AG10803 (cell line): ENCODE results near the gene GDF11.

Experiments used
- DNase-seq: peaks from one replicate; pipeline ENCODE4 v3.0.0; 2010; ENCODE audit warnings: low read depth
- H3K4me3 ChIP-seq: 2 replicates; pipeline ENCODE4 v1.5.1; 2011; ENCODE audit warnings: mild to moderate bottlenecking, low read length, control low read depth
- TF ChIP-seq, protein P1 (sequence below): conservative IDR thresholded peaks from 2 replicates; pipeline ENCODE4 v1.5.1; 2011; ENCODE audit warnings: mild to moderate bottlenecking, low read length, control low read depth, inconsistent platforms

GDF11 gene

DNA sequence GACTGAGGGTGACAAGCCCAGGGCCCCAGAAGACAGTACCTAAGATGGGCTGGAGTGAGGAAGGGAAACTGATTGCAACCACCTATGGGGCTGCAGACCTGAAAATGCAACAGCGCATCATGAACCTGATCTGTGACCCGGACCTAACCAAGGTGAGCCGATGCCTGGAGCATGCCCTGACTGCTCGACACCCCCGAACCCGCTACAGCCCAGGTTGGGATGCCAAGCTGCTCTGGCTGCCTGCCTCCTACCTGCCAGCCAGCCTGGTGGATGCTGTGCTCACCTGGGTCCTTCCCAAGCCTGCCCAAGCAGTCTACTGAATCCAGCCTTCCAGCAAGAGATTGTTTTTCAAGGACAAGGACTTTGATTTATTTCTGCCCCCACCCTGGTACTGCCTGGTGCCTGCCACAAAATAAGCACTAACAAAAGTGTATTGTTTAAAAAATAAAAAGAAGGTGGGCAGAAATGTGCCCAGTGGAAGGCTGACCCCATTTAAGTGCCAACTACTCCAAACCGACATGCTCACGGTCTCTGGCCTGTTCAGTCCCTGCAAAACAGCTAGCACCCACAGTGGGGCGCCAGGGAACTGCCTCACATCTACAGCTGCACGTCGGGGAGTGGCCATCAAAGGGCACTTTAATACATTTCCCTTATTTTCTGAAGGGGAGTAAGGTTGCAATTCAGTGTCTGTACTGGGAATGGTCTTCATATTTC is 18.5 kb upstream of the GDF11 start:
- peak; percentile 70 for DNase-seq
- no peak overlapping the region for H3K4me3 ChIP-seq
- TF ChIP-seq, protein P1, sequence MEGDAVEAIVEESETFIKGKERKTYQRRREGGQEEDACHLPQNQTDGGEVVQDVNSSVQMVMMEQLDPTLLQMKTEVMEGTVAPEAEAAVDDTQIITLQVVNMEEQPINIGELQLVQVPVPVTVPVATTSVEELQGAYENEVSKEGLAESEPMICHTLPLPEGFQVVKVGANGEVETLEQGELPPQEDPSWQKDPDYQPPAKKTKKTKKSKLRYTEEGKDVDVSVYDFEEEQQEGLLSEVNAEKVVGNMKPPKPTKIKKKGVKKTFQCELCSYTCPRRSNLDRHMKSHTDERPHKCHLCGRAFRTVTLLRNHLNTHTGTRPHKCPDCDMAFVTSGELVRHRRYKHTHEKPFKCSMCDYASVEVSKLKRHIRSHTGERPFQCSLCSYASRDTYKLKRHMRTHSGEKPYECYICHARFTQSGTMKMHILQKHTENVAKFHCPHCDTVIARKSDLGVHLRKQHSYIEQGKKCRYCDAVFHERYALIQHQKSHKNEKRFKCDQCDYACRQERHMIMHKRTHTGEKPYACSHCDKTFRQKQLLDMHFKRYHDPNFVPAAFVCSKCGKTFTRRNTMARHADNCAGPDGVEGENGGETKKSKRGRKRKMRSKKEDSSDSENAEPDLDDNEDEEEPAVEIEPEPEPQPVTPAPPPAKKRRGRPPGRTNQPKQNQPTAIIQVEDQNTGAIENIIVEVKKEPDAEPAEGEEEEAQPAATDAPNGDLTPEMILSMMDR = peak; percentile 72

- TF ChIP-seq, protein P1 = no peak
- no peak overlapping the region for H3K4me3 ChIP-seq
- DNase-seq = no peak
These were observed 18.0 kb upstream of the GDF11 start for GRCh38 chr12:55724940-55725309.

DNA sequence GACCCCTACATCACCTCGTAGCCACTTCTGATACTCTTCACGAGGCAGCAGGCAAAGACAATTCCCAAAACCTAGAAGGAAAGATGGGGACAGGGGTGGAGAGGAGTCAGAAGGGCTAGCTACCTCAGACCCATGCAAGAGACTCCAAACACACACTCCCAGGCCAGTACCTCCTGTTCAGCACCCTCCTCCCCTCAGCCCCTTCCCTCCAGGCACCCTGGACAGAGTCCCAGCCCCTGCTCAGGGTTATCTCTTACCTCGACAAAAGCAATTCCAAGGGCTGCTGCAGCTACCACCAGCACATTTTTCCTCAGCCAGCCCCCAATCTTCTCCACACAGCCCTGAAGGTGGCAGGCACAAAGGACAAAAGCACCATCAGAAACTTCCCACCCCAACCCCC is 17.4 kb upstream of the GDF11 start:
- H3K4me3 ChIP-seq = no peak overlapping the region
- DNase-seq = no peak
- TF ChIP-seq, protein P1 = no peak

DNA sequence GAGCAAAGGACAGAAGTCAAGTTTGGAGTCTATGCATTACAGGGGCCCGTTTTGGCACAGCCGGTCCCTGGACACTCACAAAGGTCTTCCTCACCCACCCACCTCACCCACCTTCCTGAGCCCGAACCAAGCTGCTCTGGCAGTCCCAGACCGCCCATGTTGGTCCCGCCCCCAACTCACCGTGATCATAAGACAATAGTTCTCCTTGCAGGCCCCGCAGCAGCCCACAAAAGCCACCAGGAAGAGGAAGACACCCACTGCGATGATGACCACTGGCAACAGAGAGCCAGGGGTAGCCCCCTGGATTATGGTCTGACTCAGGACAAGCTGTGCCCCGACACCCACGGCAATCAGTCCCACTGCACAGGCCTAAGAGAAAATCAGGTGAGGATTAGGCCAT is 16.0 kb upstream of the GDF11 start:
- TF ChIP-seq, protein P1 = no peak
- no peak for DNase-seq
- H3K4me3 ChIP-seq = peak overlapping the region; percentile 95

DNA sequence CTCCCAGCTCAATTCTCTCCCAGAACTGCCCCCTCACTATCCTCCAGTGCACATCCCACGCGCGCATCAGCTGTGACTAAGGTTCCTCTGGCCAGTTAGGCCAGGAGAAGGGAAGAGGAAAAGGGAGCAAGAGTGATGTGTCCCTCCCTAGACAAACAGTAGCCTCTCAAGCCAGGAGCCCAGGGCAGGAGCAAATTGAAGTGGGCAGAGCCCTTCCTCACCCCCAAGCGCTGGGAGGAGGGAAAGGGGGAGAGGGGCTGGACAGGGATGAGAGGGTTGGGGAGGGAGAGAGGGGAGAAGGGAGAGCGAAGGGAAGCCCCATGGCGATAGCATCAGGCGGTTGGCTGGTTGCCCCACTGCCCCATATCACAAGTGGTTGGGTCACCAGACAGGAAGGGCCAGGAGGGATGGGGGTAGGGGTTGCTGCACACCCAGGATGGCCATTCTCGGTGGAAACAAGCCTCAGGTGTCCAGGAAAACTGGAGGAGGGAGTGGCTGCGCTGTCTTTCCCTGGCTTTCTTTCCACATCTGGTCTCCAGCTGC is 15.2 kb upstream of the GDF11 start:
- TF ChIP-seq, protein P1 = no peak
- DNase-seq = no peak

DNA sequence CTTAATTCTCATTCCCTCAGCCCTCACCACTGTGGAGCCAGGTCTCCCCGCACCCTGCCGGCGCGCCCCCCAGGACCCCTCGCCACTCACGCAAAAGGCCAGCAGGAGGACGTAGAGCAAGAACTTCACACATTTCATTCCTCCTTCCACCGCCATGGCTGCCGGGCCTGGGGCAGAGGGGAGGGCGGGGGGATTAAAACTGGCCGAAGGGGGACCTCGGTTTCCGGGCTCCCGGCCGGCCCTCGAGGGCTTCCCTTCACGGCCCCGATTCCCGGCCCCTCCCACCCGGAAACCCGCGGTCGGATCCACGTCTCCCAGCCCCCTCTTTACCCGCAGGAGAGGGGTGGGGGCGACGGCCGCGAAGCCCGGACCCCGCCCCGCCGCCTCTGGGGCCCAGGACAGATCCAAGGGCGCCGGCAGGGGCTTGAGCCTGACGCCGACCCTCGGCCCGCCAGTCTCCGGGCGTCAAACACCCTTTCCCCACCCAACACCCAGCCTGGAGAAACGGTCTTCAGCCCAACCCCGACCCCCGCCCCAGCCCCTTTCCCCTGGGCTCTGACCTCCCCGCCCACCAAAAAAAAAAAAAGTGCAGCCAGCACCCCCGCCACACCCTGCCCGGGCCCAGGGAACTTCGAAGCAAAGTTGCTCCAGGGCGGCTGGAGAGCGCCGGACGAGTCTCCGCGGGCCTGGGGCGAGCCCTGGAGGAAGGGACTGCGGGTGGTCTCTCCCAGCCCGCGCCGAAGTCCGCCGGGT is 14.6 kb upstream of the GDF11 start:
- H3K4me3 ChIP-seq = peak overlapping the region; percentile 95
- TF ChIP-seq, protein P1 = no peak
- peak; percentile 62 for DNase-seq

More for the DNA sequence above, 15.2 kb upstream of the GDF11 start:
- H3K4me3 ChIP-seq = peak overlapping the region; percentile 95
